ENCODE data around the gene MYL4.
"Not testable (repeated sequence)": the region's sequence is repeated elsewhere in the genome, so short reads cannot be mapped to it uniquely, and the experiment has no call there.

The MYL4 gene

DNA sequence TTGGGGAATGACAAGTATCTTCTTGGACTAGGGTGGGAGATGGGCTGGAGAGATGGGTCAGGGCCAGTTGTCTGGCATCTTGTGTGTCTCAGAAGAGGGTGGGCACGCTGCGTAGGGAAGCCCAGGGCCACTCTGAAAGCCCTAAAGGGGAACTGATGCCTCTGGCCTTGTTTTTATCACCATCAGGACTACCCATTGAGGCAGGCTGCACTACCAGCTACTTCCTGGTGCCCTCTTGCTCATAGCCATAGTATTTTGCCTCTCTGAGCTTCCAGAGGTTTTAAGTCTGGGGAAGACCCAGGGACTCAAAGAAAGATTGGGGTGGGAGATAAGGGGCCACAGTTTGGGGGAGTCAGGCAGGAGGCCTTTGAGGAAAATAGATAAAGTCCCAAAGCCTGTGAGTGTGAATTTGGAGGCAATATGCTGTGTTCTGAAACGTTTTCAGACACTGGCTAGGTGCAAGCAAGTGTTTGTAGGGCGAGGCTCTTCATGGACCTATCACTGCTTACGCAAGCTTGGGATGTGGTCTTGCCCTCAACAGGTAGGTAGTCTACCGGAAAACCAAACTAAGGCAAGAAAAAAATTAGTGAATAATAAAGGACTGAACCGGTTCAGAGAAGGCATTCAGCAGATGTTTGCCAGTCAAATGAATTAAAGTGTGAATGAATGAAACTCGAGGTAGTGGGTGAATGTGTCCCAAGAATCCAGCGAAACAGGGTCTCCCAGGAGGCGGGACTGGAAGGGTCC, 43.8 kb downstream of the MYL4 start:
- TF ChIP-seq TAF1 (IDR thresholded peaks at IDR 0.05; ENCODE audit: borderline replicate concordance, low read depth, low read length), result no peak
- TF ChIP-seq POLR2AphosphoS5 (IDR thresholded peaks at IDR 0.05; ENCODE audit: low read depth, low read length), result no peak
- TF ChIP-seq POLR2A (IDR thresholded peaks at IDR 0.05; ENCODE audit: low read depth, low read length), result no peak
- DNase-seq (ENCODE audit: insufficient read length) (no peak), FAIRE-seq (no peak)

DNA sequence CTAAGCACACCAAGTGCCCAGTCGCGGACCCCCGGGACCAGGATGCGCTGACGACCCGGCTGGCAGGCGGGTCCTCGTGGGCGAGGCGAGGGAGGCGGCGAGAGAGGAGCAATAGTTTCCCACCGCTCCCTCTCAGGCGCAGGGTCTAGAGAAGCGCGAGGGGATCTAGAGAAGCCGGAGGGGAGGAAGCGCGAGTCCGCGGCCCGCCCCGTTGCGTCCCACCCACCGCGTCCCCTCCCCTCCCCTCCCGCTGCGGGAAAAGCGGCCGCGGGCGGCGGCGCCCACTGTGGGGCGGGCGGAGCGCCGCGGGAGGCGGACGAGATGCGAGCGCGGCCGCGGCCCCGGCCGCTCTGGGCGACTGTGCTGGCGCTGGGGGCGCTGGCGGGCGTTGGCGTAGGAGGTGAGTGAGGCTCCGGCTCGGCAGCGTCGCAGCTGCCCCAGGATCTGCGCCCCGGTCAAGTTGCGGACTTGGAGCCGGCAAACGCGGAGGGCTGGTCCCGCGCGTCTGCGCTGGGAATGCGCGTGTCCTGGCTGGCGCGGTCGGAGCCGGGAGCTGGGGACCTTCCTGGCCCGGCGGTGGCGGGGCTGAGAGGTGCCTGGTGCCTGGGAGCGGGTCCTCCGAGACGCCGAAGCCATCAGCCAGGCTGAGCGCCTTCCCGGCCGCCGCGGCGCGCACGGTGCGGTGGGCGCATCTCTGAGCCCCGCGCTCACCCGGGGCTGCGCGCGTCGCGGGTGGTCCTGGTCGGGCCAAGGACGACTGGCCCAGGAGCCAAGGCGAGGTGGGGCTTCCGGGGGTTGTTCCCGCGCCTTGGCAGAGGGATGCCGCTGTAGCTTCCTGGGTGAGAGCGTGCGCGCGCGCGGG, 44.6 kb downstream of the MYL4 start, which contains the start of gene ITGB3:
Gene ITGB3 (plus strand): TSS at position 287 of the 862 bp plus-strand sequence. CDS start 35 bp downstream, at position 322.
- DNase-seq (ENCODE audit: insufficient read length) (peak; percentile 67), FAIRE-seq (peak; percentile 50)
- TF ChIP-seq POLR2A (IDR thresholded peaks at IDR 0.05; ENCODE audit: low read depth, low read length), result peak; percentile 50; the same call in 1 of the 2 replicates
- TF ChIP-seq POLR2AphosphoS5 (IDR thresholded peaks at IDR 0.05; ENCODE audit: low read depth, low read length), result no peak

DNA sequence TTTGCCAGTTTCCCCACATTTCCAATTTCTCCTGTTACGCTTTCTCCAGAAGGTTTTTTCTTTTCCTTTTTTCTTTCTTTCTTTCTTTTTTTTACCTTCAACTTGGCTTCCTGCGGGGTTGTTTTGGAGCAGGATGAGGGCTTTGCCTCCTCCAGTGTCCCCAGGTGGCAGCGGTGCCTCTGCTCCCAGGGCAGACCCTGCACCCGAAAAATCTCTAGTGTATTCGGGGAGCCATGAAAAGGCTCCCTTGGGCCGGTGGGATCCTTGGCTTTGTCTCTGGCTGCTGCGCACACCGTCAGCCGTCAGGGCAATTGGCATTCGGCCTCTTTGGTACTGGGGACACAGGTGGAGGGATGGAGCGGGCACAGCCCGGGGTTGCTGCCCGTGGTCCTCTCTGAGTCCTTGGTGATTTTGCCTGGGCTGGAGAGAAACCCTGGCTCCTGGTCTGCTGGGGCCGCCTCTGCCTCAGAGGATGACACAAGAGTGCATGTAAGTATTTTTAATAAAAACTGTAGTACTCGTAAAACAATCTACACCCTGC, 45.3 kb downstream of the MYL4 start:
- FAIRE-seq (no peak), DNase-seq (ENCODE audit: insufficient read length) (no peak)
- no peak for TF ChIP-seq POLR2AphosphoS5 (IDR thresholded peaks at IDR 0.05; ENCODE audit: low read depth, low read length)
- TF ChIP-seq POLR2A (IDR thresholded peaks at IDR 0.05; ENCODE audit: low read depth, low read length), result no peak
- no peak for TF ChIP-seq TAF1 (IDR thresholded peaks at IDR 0.05; ENCODE audit: borderline replicate concordance, low read depth, low read length)

DNA sequence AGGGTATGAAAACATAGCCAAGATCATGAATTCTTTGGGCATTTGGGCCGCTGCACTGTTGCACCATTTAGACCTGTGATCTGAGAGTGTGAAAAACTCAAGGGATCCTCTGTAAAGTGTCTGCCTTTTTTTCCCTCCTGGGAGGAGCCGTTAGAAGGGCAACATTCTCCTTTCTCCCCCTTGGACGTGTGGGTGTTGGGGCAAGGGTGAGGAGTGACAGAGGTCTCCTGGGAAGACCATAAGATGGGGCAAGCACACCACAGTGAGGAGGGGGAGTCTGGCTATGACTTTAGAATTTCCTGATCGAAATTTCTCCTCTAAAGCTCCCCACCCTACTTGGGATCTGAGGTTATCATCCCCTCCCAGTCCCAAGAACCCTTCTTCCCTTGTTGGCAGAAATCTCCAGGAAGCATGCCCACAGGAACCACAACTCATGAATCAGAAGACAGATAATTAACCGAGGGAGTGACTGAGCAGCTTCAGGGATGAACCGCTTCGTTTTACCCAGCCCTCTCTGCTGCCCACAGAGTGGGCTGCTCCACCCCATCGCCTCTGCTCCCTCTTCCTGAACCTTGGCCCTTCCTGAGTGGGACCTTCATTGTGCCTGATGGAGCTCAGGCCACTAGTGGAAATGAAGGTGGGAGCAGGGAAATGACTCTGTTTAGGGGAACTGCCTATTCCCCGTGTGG, 48.6 kb downstream of the MYL4 start:
- TF ChIP-seq POLR2A (IDR thresholded peaks at IDR 0.05; ENCODE audit: low read depth, low read length) (no peak), POLR2AphosphoS5 (IDR thresholded peaks at IDR 0.05; ENCODE audit: low read depth, low read length) (no peak), TAF1 (IDR thresholded peaks at IDR 0.05; ENCODE audit: borderline replicate concordance, low read depth, low read length) (no peak)
- FAIRE-seq (no peak), DNase-seq (ENCODE audit: insufficient read length) (no peak)

DNA sequence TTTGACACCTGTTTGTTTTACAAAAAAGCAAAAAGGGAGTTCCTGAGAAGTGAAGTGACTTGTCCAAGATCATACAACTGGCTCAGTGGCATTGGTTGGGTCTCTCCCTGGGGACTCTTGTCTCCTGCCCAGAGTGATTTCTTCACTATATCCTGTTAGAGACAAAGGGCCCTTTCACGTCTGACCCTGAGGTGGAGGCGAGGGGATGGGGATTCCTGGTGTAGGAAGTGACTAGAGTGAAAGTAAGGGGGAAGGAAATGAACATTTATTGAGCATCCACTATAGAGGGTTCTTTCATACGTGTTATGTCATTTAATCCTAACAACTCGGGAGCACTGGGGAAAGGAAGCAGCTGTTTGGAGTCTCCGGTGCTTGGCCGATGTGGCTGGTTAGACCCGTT, 53.4 kb downstream of the MYL4 start:
- FAIRE-seq, result no peak
- TF ChIP-seq TAF1 (IDR thresholded peaks at IDR 0.05; ENCODE audit: borderline replicate concordance, low read depth, low read length) (no peak), POLR2AphosphoS5 (IDR thresholded peaks at IDR 0.05; ENCODE audit: low read depth, low read length) (no peak), POLR2A (IDR thresholded peaks at IDR 0.05; ENCODE audit: low read depth, low read length) (no peak)
- no peak for DNase-seq (ENCODE audit: insufficient read length)

DNA sequence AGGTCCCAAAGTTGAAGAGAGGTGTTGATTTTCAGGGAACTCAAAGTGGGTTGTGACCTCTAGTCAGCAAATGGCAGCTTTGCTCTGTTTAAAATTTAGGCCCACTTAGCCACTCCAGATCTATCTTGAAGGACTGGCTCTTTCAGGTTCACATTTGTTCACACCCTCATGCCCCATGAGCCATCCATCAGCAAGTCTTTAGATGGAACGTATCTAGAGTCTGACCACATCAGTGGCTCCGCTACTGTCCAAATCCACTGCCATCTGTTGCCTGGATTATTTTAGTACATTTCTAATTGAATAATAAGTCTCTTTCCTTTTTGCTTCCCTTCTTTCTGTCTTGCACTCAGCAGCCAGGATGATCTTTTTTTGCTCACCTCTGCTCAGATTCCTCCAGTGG, 55.0 kb downstream of the MYL4 start:
- TF ChIP-seq POLR2AphosphoS5 (IDR thresholded peaks at IDR 0.05; ENCODE audit: low read depth, low read length) (no peak), POLR2A (IDR thresholded peaks at IDR 0.05; ENCODE audit: low read depth, low read length) (no peak), TAF1 (IDR thresholded peaks at IDR 0.05; ENCODE audit: borderline replicate concordance, low read depth, low read length) (no peak)
- no peak for DNase-seq (ENCODE audit: insufficient read length)
- FAIRE-seq, result no peak

DNA sequence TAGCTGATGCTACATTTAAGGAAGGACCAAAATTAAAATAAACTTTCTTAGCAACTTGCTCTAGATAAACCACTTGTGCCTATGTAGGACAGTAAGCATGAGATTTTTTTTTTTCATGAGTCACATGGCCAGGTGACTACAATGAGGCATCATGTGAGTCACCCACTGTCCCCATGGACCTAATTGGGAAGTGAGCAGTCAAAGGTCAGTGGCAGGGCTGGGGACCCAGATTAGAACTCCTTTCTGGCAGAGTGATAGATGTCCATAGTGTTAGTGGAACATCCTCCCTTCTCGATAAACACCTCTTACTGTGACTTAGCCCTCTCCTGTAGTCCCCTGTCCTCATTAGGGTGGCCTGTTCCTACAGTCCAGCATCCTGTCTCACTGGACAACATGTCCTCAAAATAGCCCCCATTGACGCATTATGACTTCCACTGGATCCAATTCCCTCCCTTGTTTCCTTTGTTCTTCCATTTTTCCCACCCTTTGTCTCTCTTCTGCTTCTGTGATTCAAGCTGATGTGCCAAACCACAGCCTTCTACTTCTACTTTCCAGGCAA, 56.9 kb downstream of the MYL4 start:
- DNase-seq (ENCODE audit: insufficient read length) (no peak), FAIRE-seq (no peak)
- TF ChIP-seq POLR2AphosphoS5 (IDR thresholded peaks at IDR 0.05; ENCODE audit: low read depth, low read length) (no peak), TAF1 (IDR thresholded peaks at IDR 0.05; ENCODE audit: borderline replicate concordance, low read depth, low read length) (no peak), POLR2A (IDR thresholded peaks at IDR 0.05; ENCODE audit: low read depth, low read length) (no peak)

DNA sequence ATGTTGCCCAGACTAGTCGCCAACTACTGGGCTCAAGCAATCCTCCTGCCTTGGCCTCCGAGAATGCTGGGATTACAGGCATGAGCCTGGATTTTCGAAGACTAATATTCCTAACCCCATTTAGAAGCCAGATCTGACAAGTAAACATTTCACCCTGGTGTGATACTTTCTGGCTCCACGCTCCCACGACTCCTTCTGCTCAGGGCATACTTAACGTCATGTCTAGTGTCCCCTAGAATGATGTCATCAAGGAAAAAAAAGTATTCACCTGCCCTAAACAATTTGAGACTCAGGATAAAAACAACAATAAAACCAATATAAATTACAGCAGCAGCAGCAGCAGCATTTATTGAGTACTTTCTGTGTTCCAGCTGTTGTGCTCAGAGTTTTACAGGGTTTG, 57.6 kb downstream of the MYL4 start:
- DNase-seq (ENCODE audit: insufficient read length) (no peak), FAIRE-seq (no peak)
- TF ChIP-seq TAF1 (IDR thresholded peaks at IDR 0.05; ENCODE audit: borderline replicate concordance, low read depth, low read length) (no peak), POLR2A (IDR thresholded peaks at IDR 0.05; ENCODE audit: low read depth, low read length) (no peak), POLR2AphosphoS5 (IDR thresholded peaks at IDR 0.05; ENCODE audit: low read depth, low read length) (no peak)

DNA sequence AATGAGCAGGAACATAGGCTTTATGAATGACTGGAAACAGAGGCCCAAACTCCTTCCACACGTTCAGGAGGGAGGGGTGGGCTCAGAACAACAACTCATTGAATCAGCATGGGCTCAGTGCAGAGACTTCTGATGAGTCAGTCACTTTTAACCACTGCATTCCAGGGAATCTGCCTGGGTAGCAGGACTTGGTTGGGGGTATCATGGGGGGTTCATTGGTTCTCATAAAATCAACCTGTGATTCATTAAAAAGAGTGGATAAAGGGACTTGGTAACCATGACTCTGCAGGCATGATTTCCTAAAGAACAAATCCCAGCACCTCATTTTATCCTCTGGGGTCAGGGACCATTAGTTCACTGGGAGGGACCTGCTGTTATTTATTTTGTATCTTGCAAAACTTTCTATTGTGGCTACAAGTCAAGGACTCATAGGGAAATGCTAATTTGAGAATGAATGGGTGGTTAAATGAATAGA, 58.2 kb downstream of the MYL4 start:
- DNase-seq (ENCODE audit: insufficient read length), result no peak
- FAIRE-seq, result no peak
- TF ChIP-seq POLR2AphosphoS5 (IDR thresholded peaks at IDR 0.05; ENCODE audit: low read depth, low read length) (no peak), TAF1 (IDR thresholded peaks at IDR 0.05; ENCODE audit: borderline replicate concordance, low read depth, low read length) (no peak), POLR2A (IDR thresholded peaks at IDR 0.05; ENCODE audit: low read depth, low read length) (no peak)

DNA sequence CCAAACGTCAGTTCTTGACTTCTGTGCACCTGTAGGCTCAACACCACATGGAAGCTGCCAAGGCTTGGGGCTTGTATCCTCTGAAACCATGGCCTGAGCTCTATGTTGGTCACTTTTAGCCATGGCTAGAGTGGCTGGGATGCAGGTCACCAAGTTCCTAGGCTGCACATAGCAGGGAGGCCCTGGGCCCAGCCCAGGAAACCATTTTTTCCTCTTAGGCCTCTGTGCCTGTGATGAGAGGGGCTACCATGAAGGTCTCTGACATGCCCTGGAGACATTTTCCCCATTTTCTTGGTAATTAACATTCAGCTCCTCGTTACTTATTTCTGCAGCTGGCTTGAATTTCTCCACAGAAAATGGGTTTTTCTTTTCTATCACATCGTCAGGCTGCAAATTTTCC, 59.8 kb downstream of the MYL4 start:
- FAIRE-seq, result not testable (repeated sequence)

DNA sequence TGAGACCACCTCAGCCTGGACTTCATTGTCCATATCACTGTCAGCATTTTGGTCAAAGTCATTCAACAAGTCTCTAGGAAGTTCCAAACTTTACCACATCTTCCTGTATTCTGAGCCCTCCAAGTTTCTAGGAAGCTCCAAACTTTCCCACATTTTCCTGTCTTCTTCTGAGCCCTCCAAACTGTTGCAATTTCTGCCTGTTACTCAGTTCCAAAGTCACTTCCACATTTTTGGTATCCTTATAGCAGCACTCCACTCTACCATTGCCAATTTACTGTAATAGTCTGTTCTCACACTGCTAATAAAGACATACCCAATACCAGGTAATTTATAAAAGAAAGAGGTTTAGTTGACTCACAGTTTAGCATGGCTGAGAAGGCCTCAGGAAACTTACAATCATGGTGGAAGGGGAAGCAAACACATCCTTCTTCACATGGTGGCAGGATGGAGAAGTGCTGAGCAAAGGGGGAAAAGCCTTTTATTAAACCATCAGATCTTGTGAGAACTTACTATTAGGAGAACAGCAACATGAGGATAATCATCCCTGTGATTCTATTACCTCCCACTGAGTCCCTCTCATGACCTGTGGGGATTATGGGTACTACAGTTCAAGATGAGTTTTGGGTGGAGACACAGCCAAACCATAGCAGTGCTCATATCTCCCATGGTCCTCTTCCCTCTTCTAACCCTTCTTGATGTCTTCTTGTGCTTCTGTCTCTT, 60.6 kb downstream of the MYL4 start:
- not testable (repeated sequence) for FAIRE-seq; DNase-seq (ENCODE audit: insufficient read length)

More for the DNA sequence above, 59.8 kb downstream of the MYL4 start:
- DNase-seq (ENCODE audit: insufficient read length), result not testable (repeated sequence)

All from GM12892 (cell line).